GM18870 (cell line): ENCODE results near the gene CREB3.

ENCODE experiments used
- ATAC-seq: cut with Tn5 transposase; IDR thresholded peaks from one replicate; pipeline ENCODE4 v1.9.1; 2021; ENCODE audit warnings: moderate library complexity; ENCODE audit not compliant: unreplicated experiment

Gene CREB3

GRCh38 chr9:35748242-35748857 lies 15.9 kb downstream of the CREB3 start:
- no peak for ATAC-seq

DNA sequence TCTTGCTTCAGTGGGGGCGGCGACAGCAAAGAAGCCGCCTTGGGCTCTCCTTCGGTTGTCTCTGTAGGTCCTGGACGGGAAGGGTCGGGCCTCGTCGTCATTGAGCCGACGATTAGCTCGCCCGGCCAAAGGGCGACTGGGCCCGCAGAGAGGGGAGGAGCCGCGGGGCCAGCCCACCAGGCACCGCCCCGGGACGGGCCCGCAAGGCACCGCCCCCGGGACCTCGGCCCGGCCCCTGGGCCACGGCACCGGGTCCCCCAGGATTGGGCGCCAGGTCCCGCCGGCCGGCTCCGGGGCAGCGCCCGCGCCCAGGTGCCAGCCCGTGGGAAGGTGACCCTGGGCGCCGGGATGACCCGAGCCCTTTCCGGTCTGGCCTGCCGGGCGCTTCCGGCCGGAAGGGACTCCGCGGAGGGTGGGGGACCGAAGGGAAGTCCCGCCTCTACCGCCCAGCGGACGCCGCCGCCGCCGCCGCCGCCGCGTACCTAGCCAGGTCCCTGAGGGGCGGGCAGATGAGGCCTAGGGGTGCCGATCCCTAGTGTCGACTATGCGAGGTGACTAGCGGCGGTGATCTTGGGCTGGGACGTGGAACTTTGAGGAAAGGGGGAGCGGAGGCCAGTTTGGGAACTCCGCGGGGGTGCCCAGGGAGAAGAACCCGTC lies 16.5 kb downstream of the CREB3 start, which contains the start of the genes GBA2 and RGP1:
TSS of gene GBA2 (minus strand) at position 371 of the 657 bp plus-strand sequence. CDS start 524 bp downstream, outside the sequence.
TSS of gene RGP1 (plus strand) at position 430 of the 657 bp plus-strand sequence. CDS start 469 bp downstream, outside the sequence.
- no peak for ATAC-seq

DNA sequence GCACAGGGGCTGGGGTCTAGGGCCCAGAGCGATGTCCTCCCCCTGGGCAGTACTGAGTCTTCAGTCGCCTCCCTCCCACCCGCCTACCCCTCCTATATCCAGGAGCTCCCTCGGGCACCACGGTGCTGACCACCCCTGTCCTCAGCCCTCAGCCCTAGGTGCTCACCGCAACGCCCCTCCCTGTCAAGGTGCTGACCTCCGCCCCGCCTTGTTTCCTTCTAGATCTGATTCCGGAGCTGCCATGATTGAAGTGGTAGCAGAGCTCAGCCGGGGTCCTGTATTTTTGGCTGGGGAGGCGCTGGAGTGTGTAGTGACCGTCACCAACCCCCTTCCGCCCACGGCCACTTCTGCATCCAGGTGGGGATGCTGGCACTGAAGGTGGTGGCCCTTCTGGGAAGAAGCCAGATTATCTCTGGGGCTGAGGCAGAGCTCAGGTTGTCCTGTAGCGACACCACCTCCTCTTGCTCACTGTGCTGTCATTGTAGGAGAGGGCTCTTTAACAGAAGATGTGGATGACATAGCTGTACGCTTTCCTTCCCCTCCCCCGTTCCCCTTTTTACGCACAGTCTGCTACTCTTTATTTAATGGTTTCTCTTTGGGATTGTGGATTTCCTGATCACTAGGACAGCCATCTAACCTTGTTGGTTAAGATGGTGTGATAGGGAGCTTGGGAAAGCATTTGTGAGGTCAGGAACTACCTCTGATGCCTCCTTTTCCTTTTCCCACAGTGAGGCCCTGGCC lies 17.2 kb downstream of the CREB3 start:
- ATAC-seq, result no peak

DNA sequence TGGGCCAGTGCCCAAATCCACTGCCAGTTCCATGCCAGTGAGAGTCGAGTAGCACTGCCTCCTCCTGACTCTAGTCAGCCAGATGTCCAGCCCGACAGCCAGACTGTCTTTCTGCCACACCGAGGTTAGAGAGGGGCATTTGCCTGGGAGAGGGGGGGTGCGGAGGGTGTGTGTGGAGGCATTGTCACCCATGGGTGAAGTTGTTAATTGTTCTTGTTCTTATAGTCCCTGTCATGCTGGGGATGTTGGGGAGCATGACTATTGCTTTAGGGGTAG lies 17.7 kb downstream of the CREB3 start:
- ATAC-seq, result no peak

DNA sequence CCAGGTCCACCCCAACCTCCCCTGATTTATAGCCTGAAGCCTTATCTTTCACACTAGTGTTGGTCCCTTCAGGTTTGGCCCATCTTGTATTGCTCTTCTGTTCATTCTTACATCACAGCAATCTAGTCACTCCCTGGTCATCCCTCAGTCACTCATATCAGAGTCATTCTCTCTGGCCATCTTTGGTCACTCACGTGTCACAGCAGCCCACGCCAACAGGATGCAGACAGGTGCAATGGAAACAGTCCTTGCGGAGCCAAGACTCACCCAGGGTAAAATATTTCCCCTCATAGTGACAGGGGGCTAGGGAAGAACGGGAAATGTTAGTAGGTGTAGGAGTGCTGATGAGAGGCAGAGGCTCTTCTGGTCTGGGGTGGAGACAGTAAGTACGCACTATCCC lies 21.0 kb downstream of the CREB3 start:
- ATAC-seq, result no peak

DNA sequence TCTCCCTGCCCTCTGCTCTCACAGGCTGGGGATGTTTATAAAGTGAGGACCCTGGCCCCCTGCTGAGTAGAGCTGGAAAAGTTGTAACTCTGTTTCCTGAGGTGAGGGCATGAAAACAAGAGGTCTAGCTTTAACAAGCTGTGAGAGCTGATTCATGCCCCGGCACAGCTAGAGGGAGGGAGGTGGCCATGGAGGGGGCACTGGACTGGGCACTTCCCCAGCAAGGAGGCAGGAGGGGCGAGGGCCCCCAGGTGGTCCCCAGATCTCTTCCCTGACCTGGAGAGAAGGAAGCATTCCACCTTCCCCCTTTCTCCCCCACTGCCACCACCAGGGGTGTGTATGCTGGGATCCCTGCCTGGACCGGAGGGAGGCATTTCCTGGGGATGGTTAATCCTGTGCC lies 21.8 kb downstream of the CREB3 start, which contains the start of gene MSMP:
TSS of gene MSMP (minus strand) at position 13 of the 400 bp plus-strand sequence. CDS start 147 bp downstream, outside the sequence.
- no peak for ATAC-seq

GRCh38 chr9:35755071-35755470 lies 22.6 kb downstream of the CREB3 start:
- ATAC-seq, result no peak

DNA sequence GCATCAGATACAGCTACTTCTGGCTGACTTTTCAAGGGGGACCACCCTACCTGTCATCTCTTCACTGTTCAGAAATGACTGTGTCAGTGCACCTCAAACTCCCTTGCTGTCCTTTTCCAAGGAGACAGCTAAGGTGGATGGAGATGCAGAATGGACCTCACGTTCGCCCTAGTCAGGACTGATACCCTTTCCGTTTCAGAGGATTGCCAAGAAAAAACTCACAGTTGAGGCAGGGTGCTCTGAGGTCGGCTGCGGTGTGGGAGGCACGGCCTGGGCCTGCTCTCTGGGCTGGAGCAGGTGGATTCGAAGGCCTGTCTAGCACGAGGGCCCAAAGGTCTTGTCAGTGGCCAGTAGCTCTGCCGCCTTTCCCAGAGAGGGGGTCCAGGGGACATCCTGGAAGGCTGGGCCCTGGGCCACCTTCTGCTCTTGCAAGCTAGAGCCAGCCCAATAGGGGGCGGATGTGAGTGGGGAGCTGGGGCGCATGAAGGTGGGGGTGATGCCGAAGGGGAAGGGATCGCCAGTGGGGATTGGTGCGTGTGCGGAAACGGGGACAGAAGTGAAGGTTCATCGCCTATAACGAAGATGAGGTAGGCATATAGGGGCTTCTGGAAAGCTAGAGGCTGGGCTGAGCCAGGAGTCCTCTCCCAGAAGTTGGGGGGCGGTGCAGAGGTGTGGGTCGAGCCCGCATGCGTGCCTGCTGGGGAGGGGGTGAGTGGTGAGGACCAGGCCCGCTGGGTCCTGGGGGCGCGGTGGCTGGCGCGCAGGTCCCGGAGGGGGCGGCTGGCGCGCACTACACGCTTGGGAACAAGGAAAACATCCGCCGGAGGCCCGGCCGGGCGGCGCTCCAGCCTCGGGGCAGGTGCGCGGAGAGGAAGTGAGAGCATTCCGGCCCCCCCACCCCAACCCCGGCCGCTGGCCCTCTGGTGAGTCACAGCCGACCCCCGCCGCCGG lies 24.1 kb downstream of the CREB3 start:
- ATAC-seq, result no peak

GRCh38 chr9:35757226-35757891 lies 24.9 kb downstream of the CREB3 start:
- ATAC-seq, result no peak

- no peak for ATAC-seq
Measured at GRCh38 chr9:35757892-35758275, 25.4 kb downstream of the CREB3 start.

DNA sequence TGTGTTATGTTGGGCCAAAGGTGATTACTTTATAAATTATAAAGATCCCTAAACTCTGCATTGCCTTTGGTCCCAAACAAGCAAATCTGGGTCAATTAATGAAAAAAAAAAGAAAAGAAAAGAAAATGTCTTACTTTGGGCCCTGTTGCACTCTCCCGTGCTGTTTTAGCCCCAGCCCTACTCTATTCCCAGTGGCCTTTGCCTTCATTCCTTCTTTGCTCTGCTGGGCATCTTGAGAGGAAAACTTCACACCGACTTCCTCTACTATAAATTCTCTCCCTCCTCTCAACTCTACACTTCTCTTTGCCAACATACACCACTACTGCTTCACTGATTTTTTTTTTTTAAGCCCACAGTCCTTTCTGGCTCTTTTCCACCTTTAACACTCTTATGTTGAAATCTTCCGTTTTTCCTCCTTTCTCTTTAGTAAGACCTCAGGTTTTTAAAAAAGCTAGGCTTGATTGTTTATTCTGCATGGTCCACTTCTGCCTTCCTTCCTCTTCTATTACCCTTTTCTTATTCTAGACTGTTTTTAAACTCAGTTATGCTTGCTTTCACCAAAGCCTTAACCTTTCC lies 26.1 kb downstream of the CREB3 start:
- ATAC-seq, result no peak

GRCh38 chr9:35759795-35760194 lies 27.3 kb downstream of the CREB3 start:
- ATAC-seq, result no peak

DNA sequence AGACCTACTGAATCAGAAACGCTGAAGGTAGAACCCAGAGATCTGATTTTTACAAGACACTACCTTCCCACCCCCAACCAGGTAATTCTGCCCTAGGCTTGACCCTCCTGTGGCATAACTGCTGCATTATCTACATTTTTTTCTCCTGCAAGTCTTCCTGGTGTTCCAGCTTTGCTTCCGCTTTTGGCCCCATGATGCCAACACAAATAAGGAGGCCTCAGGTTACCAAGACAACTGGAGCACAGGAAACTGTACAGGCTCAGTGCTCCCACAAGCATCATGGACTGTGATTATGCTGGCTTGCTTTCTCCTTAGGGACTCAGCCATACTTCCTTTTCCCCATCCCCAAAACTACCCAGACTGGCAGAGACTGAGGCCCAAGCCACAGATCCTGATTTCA lies 28.2 kb downstream of the CREB3 start:
- ATAC-seq, result no peak

DNA sequence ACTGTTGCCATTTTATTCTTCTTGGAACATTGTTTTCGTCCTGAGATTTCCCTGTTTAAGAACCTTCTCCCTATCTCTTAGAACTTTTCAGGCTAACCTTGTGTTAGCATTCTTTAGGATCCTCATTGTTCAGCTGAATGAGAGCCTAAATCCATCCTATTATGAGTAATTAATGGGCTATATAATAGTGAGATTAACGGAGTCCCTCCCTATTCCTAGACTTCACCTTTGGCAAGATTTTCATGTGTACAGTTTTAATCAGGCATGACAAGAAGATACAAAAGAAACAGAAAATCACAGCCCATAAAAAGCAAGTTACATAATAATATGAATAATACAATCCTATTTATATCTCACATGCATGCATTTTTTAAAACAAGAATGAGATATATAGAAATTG lies 30.7 kb downstream of the CREB3 start:
- ATAC-seq, result no peak

DNA sequence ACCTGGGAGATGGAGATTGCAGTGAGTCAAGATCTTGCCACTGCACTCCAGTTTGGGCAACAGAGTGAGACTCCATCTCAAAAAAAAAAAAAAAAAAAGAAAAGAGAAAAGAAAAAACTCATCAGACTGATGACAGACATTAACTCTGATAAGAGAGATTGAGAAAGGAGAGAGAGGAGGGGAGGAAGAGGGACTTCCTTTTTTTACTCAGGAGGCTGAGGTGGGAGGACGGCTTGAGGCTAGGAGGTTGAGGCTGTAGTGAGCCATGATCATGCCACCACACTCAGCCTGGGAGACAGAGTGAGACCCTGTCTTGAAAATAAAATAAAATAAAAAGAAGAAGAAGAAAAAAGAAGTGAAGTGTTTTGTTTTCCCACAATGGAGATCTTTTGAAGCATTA lies 31.3 kb downstream of the CREB3 start:
- no peak for ATAC-seq

DNA sequence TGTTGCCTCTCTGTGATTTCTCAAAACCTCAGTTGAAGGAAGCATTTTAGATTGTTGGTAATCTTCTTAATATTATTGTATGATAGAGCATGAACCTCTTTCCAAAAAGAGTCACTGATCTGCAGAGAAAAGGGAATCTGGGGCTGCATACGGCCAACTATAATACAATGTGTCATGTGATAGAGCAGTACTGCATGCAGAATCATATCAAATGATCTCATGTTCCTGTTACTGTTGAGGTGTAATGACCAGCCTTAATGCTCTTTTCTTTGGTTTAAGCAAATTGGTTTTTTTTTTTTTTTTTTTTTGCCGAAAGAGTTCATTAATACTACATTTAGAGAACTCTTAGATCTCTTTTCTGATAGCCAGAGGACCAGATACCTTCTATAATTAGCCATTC lies 34.5 kb downstream of the CREB3 start:
- ATAC-seq, result no peak

DNA sequence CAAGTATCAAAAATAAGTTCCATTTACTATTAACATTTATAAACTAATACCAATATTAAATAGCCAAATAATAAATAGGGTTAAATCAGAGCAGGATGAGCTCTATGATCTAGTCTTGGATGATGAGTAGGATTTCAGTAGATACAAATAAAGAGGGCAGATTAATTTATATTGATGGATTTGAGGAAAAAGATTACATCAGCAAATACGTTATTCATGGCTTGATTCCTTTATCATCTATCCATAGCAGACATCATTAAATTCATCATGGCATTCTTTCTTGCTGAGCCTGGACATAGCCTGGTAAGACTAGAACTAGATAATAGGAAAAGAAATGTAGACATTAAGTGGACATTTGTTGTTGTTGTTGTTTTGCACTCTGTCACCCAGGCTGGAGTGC lies 35.0 kb downstream of the CREB3 start:
- no peak for ATAC-seq

- ATAC-seq, result no peak
Measured at GRCh38 chr9:35769763-35770162, 37.3 kb downstream of the CREB3 start.

- ATAC-seq, result no peak
Measured at GRCh38 chr9:35771075-35771433, 38.6 kb downstream of the CREB3 start.

DNA sequence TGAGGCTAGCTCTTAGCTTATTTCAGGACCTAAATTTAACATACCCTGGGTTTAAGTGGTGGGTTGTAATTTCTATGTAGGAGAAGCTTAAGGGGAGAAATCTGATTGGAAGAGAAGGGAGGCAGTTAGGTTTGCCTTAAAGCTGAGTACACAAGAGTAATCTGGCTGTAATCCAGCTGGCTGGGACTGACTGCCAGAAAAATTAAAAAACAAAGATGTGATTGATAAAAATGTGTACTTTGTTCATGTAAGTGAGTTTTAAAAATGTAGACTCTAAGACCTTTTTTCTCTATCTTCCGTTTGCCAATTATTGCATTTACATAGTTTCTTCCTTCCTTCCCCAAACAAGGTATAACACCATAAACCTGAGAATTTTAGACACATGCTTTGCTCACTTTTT lies 39.1 kb downstream of the CREB3 start:
- ATAC-seq, result no peak
